Breast epithelium (tissue), 3 donors: ENCODE data around the gene CNGA2.

Experiments
- CTCF ChIP-seq, 3 donors: fragments of 450-650 bp; IDR thresholded peaks; one replicate each; pipeline ENCODE4 v1.5.1; 2016 to 2017; ENCODE audit warnings: antibody characterized with exemption in 3 of 3, mild to moderate bottlenecking in 3 of 3, moderate library complexity in 3 of 3
- POLR2A ChIP-seq: fragments of 450-650 bp; IDR thresholded peaks from one replicate; pipeline ENCODE4 v1.6.1; 2016; ENCODE audit warnings: antibody characterized with exemption, mild to moderate bottlenecking, moderate library complexity

- TF ChIP-seq POLR2A (no peak), CTCF (IDR thresholded peaks at IDR 0.05) (no peak)
Observed at GRCh38 chrX:151714362-151714761, 20.2 kb upstream of the CNGA2 start.
